Measurements from ENCODE around the gene FAM163A. TPM values are rescaled to one million over a fixed set of nuclear protein-coding genes. Genes with fewer than 3 reads are reported as not detected.

FAM163A gene
- total RNA-seq, 1 experiment from 2014 or later, result 0.46 TPM

DNA sequence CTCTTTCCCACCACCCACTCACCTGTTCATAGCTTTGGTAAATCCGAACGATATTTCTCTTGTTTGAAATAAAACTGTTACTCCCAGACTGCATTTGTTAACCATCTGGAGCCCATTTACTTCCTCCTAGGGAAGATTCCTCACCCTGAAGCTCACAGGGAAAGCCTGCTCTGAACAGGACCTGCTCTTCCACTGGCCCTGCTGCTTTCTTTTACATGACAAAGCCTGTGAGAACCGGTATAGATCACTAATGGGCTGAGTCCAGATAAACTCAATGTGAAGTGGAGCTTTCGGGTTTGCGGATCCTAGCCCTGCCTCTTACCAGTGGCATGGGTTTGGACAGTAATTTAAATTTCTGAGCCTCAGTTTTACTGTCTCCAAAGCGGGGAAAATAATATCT, 45.2 kb downstream of the FAM163A start:
- Histone ChIP-seq H2AK5ac (ENCODE audit: insufficient read length, low read length) (no peak overlapping the region), H4K91ac (ENCODE audit: insufficient read length, low read depth, low read length) (no peak overlapping the region), H4K8ac (replicated peaks; ENCODE audit: insufficient read length, low read depth, low read length) (no peak overlapping the region), H2BK15ac (ENCODE audit: low read depth, low read length) (no peak overlapping the region), H3K79me2 (ENCODE audit: insufficient read depth, low read length) (no peaks in the 10 kb centered on the region), H4K5ac (ENCODE audit: insufficient read length, low read depth, low read length) (no peak overlapping the region), H3K18ac (ENCODE audit: insufficient read length, low read depth, low read length) (no peak overlapping the region), H2BK5ac (ENCODE audit: insufficient read length, low read length) (no peak overlapping the region), H3K56ac (ENCODE audit: insufficient read length, low read depth, low read length) (no peak overlapping the region), H3K14ac (ENCODE audit: insufficient read depth, low read length) (no peak overlapping the region), H3K4ac (ENCODE audit: low read depth, low read length) (no peak overlapping the region), H3K79me1 (ENCODE audit: insufficient read depth, low read depth, low read length, poor library complexity, severe bottlenecking) (no peaks in the 10 kb centered on the region), H2BK12ac (ENCODE audit: insufficient read length, low read depth, low read length) (no peak overlapping the region), H2BK20ac (ENCODE audit: low read depth, low read length, poor library complexity, severe bottlenecking) (no peak overlapping the region), H3K9me3 (ENCODE audit: control insufficient read depth, low read depth, low read length) (no peaks in the 10 kb centered on the region), H3K27ac (ENCODE audit: insufficient read length, low read depth, low read length) (no peak overlapping the region), H3K23me2 (ENCODE audit: insufficient read length, low read depth, low read length, poor library complexity, severe bottlenecking) (no peaks in the 10 kb centered on the region), H4K20me1 (ENCODE audit: control insufficient read depth, insufficient read depth, insufficient read length) (no peaks in the 10 kb centered on the region), H2AFZ (ENCODE audit: low read length) (no peak overlapping the region), H3K23ac (ENCODE audit: insufficient read length, low read depth, low read length) (no peak overlapping the region), H2BK120ac (ENCODE audit: low read depth, low read length, poor library complexity, severe bottlenecking) (no peak overlapping the region), H3K4me2 (ENCODE audit: insufficient read depth, insufficient read length, low read length) (no peak overlapping the region), H3K4me1 (ENCODE audit: insufficient read depth, low read length) (peaks cover 8% of the 10 kb centered on the region), H3T11ph (ENCODE audit: low read length) (no peak overlapping the region), H3K27me3 (ENCODE audit: insufficient read depth, low read length) (no peaks in the 10 kb centered on the region), H3K9ac (ENCODE audit: extremely low read depth, insufficient read length, low read length) (no peak overlapping the region)
- Mint-ChIP-seq H3K27me3 (ENCODE audit: low read depth) (peaks cover 4% of the 10 kb centered on the region; the same call in 1 of the 2 replicates), H3K4me1 (peaks cover 18 to 22% of the 10 kb centered on the region in 2 experiments), H3K9me3 (no peaks in the 10 kb centered on the region), H3K27ac (peak overlapping the region; percentile 20 to 96 (median 32); a peak in 6 of 7 replicates), H3K36me3 (ENCODE audit: insufficient read depth in 1 of 3, low read depth in 3 of 3) (no peaks in the 10 kb centered on the region), H3K4me3 (peak overlapping the region in 1 of 2 experiments; percentile 58; a peak in 2 of 5 replicates)
- WGBS (ENCODE audit: extremely low coverage, insufficient read length, low lambda C conversion rate), result no CpG with 5 or more reads among the region's 6 CpGs
- DNase-seq, result peak; percentile 73
- no peak for TF ChIP-seq CTCF (conservative IDR thresholded peaks at IDR 0.05)

Data from H9 (cell line).